Osteocyte (in vitro differentiated cells): Measurements from ENCODE around the gene GJB3. TPM values are rescaled to one million over a fixed set of nuclear protein-coding genes. Genes with fewer than 3 reads are reported as not detected.

Experiments used
- DNase-seq: peaks from one replicate; pipeline ENCODE4 v3.0.0; 2021; ENCODE audit warnings: mixed read lengths; ENCODE audit not compliant: unreplicated experiment; ENCODE audit errors: extremely low spot score
- H3K27ac Mint-ChIP-seq: one replicate; pipeline ENCODE4 v1.8.0; 2021; ENCODE audit warnings: mild to moderate bottlenecking, mixed read lengths; ENCODE audit not compliant: unreplicated experiment
- H3K27me3 Mint-ChIP-seq: one replicate; pipeline ENCODE4 v1.8.0; 2021; ENCODE audit warnings: mixed read lengths; ENCODE audit not compliant: unreplicated experiment
- H3K36me3 Mint-ChIP-seq: one replicate; pipeline ENCODE4 v1.8.0; 2021; ENCODE audit warnings: mixed read lengths; ENCODE audit not compliant: unreplicated experiment
- H3K4me1 Mint-ChIP-seq: one replicate; pipeline ENCODE4 v1.8.0; 2021; ENCODE audit warnings: mixed read lengths; ENCODE audit not compliant: unreplicated experiment
- H3K4me3 Mint-ChIP-seq: one replicate; pipeline ENCODE4 v1.8.0; 2021; ENCODE audit warnings: mild to moderate bottlenecking, moderate library complexity, mixed read lengths; ENCODE audit not compliant: unreplicated experiment
- H3K9me3 Mint-ChIP-seq: one replicate; pipeline ENCODE4 v1.8.0; 2021; ENCODE audit warnings: mixed read lengths; ENCODE audit not compliant: unreplicated experiment
- CTCF ChIP-seq: fragments of 200-600 bp; sonication (generic); IDR thresholded peaks from 2 replicates; pipeline ENCODE4 v1.5.0; 2021; ENCODE audit warnings: antibody characterized with exemption, mild to moderate bottlenecking, moderate library complexity
- total RNA-seq: library from RNA; stranded (reverse); gene quantifications from 2 replicates; pipeline ENCODE4 v1.2.1, GENCODE V29; 2021

The GJB3 gene
- total RNA-seq, 1 donor from 2014 or later, result not detected

DNA sequence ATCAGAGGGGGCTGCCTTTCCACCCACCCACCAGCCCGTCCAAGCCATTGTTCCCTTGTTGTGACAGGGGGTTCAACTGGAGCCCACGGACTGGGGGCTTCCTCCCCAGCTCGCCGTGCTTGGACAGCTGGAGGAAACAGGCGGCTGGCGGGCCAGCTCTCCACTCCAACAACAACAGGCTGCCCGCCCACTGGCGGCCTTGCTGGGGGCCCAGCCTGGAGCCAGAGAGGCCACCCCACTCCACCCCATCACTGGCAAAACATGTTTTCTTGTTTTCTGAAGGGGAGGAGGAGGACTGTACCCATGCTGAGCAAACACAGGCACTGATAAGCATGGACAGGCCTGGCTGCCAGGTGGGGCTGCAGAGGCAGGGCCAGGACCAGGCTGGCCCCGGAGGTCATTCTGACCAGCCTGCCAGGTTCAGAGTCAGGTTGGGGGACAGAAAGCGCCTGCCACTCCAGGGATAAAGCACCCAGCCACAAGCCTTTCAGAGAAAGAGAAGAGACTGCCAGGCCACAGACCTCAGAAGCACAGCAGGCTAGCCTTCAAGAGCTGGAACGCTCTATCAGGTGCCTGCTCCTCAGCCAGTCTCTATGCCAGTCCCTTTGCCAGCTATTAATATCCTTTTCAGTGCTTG lies 44.6 kb downstream of the GJB3 start:
- H3K36me3 Mint-ChIP-seq, result no peaks in the 10 kb centered on the region
- H3K9me3 Mint-ChIP-seq, result peaks cover 8% of the 10 kb centered on the region
- no peak for TF ChIP-seq CTCF
- no peaks in the 10 kb centered on the region for H3K4me1 Mint-ChIP-seq
- H3K27ac Mint-ChIP-seq, result no peak overlapping the region
- H3K27me3 Mint-ChIP-seq, result peaks cover 2% of the 10 kb centered on the region
- DNase-seq, result peak; percentile 69
- H3K4me3 Mint-ChIP-seq, result no peak overlapping the region

DNA sequence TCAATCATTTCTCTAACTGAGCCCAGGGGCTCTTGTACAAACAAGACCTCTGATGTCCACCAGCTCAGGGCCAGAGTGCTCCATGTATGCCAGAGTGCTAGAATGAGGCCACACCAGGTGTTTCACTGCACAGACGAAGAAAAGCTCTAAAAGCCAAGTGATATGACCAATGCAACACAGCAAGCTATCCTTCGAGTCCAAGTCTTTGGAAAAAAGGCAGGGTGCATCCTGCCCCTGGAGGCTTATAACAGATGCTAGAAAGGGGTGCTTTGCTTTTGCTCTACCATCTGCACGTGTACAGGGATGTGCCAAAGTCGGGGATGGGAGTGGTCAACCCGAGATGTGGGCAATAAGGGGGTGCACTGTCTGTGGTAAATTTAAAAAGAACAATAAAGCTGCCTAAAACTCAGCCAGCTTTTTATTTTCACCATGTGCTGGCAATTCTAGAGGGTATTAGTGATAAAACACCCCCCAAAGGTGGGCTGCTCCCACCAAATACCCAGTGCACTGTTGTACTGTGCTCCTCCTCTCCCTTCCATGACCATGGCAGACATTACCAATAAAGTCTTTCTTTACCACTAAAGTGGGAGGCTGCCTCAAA lies 46.4 kb downstream of the GJB3 start:
- no peak for TF ChIP-seq CTCF
- Mint-ChIP-seq H3K27ac (no peak overlapping the region), H3K4me1 (no peaks in the 10 kb centered on the region), H3K4me3 (no peak overlapping the region), H3K36me3 (no peaks in the 10 kb centered on the region), H3K27me3 (peaks cover 2% of the 10 kb centered on the region), H3K9me3 (peaks cover 7% of the 10 kb centered on the region)
- DNase-seq, result peak; percentile 62

DNA sequence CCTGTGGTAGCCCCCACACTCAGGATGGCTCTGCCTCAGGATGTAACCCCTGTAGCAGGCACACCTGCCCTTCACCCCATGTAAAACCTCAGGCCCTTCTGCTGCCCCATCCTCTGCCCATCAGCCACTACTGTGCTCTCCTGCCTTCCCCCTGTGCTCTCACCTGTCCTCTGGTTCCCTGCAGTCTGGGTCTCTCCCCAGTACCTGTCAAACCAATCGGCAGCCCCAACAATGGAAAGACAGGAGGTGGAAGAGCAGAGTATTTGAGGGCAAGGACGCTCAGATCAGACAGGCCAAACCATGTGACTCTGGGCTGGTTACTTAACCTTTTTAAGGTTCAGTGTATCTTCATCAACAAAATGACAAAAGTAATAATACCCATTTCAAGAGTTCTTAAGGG lies 47.6 kb downstream of the GJB3 start:
- Mint-ChIP-seq H3K36me3 (no peaks in the 10 kb centered on the region), H3K9me3 (peaks cover 6% of the 10 kb centered on the region), H3K27ac (no peak overlapping the region), H3K4me1 (no peaks in the 10 kb centered on the region), H3K4me3 (no peak overlapping the region), H3K27me3 (peaks cover 2% of the 10 kb centered on the region)
- peak; percentile 49 for DNase-seq
- TF ChIP-seq CTCF, result no peak

DNA sequence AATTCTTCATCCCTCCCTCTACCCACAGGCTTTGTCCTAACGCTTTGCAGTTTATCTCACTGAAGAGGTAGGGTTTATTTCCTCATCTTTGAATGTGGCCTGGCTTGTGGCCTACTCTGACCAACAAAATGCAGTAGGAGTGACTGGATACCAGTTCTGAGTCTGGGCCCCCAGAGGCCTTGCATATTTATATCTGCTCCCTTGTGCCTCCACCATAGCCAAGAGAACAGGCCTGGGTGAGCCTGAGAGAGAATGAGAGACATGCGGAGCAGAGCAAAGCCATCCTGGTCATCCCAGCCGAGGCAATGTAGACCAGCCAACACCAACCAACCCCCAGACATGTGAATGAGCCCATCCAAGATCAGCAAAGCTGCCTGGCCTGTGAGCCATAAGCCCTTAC lies 48.2 kb downstream of the GJB3 start:
- no peaks in the 10 kb centered on the region for H3K9me3 Mint-ChIP-seq
- no peaks in the 10 kb centered on the region for H3K36me3 Mint-ChIP-seq
- no peak overlapping the region for H3K4me3 Mint-ChIP-seq
- TF ChIP-seq CTCF, result no peak
- no peaks in the 10 kb centered on the region for H3K27me3 Mint-ChIP-seq
- peak; percentile 54 for DNase-seq
- no peak overlapping the region for H3K27ac Mint-ChIP-seq
- H3K4me1 Mint-ChIP-seq, result no peaks in the 10 kb centered on the region

- TF ChIP-seq CTCF, result no peak
- Mint-ChIP-seq H3K27ac (no peak overlapping the region), H3K4me3 (no peak overlapping the region), H3K36me3 (no peaks in the 10 kb centered on the region), H3K27me3 (no peaks in the 10 kb centered on the region), H3K9me3 (no peaks in the 10 kb centered on the region), H3K4me1 (peaks cover 20% of the 10 kb centered on the region)
- DNase-seq, result peak; percentile 77
Measured at GRCh38 chr1:34831721-34832246, 50.8 kb downstream of the GJB3 start.
